ENCODE data around the gene RALGAPA2.

DNA sequence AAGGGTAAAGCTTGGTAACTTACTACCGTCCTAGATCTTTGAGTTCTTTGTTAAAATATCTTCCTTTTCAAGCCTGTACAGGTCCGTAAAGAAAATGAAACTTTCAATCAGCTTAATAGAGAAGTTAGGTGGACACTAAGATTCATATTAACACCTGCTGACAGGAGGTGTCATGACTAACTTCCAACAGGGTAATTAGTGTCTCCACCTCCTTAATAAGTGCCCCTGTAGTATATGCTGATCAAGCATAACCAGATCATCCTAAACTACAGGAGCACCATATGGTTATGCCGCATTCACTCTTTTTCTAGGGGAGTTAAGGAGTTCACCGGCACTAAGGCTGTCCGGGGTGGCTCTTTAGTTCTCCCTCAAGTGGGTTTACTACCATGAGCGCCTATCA lies 23.9 kb upstream of the RALGAPA2 start:
- TF ChIP-seq CREB5 (CRISPR knock-in tag; IDR thresholded peaks at IDR 0.05; ENCODE audit: low read depth) (no peak), PATZ1 (CRISPR knock-in tag; IDR thresholded peaks at IDR 0.05; ENCODE audit: borderline replicate concordance) (no peak), BACH2 (CRISPR knock-in tag; IDR thresholded peaks at IDR 0.05; ENCODE audit: borderline replicate concordance) (no peak), ZFP30 (CRISPR knock-in tag; IDR thresholded peaks at IDR 0.05) (no peak), ZFP3 (CRISPR knock-in tag; IDR thresholded peaks at IDR 0.05) (no peak), GLIS3 (CRISPR knock-in tag; IDR thresholded peaks at IDR 0.05) (no peak)
